Thoracic aorta (tissue), 2 donors: ENCODE results near the gene CCDC34. TPM values are rescaled to one million over a fixed set of nuclear protein-coding genes. Genes with fewer than 3 reads are reported as not detected.

Experiments
- ATAC-seq: fragments of 150-250 bp; one replicate; pipeline ENCODE4 v1.8.0; 2017; ENCODE audit warnings: low read depth; ENCODE audit not compliant: insufficient number of reproducible peaks, low FRiP score
- DNase-seq: peaks from one replicate; pipeline ENCODE4 v3.0.0-alpha.2; 2020; ENCODE audit warnings: low spot score
- H3K27ac ChIP-seq, 2 donors: fragments of 200-600 bp; sonication (generic); 1 replicate in 1 of 2; 2 replicates in 1 of 2; pipeline ENCODE4 v1.5.1; 2016; ENCODE audit warnings: mild to moderate bottlenecking in 2 of 2, moderate library complexity in 2 of 2
- H3K27me3 ChIP-seq: fragments of 200-600 bp; sonication (generic); replicated peaks from 2 replicates; pipeline ENCODE4 v1.6.0; 2016; ENCODE audit warnings: mild to moderate bottlenecking; ENCODE audit not compliant: insufficient read depth
- H3K36me3 ChIP-seq: fragments of 200-600 bp; sonication (generic); one replicate; pipeline ENCODE4 v1.5.1; 2016
- H3K4me1 ChIP-seq, 2 donors: fragments of 200-600 bp; sonication (generic); 1 replicate in 1 of 2; 2 replicates in 1 of 2; pipeline versions ENCODE4 v1.5.1 to v1.6.0; 2016; ENCODE audit warnings: low read depth in 2 of 2, mild to moderate bottlenecking in 1 of 2; ENCODE audit not compliant: control insufficient read depth in 1 of 2
- H3K4me3 ChIP-seq: fragments of 200-600 bp; sonication (generic); 2 replicates; pipeline ENCODE4 v1.5.1; 2016; ENCODE audit warnings: mild to moderate bottlenecking
- H3K9me3 ChIP-seq: fragments of 200-600 bp; sonication (generic); 2 replicates; pipeline ENCODE4 v1.5.1; 2016
- total RNA-seq, 2 donors: library from RNA; depleted of rRNA; stranded (reverse); fragments of >200 nt; gene quantifications; one replicate each; pipeline versions ENCODE4 v1.1.0 to v1.2.3, GENCODE V29; 2016
- TF ChIP-seq, protein P1 (sequence below): fragments of 200-600 bp; sonication (generic); IDR thresholded peaks from one replicate; pipeline ENCODE4 v1.5.1; 2019; ENCODE audit warnings: antibody characterized with exemption

The CCDC34 gene
- total RNA-seq, 2 donors from 2014 or later: 1.5 to 2.3 TPM

DNA sequence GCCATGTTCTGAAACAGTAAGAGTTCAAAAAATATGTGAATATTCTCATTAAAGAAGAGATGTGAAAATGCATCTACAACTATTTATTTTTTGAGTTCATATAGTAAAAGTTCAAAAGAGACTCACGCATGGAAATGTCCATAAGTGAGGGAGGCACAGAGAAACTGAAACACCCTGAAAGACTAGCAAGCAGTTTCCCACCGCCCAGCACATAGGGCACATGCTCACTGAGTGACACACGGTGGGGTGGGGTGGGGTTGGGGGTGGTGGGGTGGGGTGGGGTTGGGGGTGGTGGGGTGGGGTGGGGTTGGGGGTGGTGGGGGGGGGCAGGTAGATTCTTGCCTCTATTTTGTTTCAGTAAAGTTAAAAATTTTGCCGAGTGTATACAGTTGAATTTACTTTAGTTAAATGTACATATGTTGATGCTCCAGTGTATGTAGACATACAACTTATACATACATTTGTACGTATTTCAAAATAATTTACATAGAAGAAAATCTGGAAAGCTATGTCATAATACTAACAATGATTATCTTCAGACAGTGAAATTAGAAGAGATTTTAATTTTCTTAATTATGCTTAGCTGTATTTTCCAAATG is 6.3 kb downstream of the CCDC34 start:
- TF ChIP-seq, protein P1, sequence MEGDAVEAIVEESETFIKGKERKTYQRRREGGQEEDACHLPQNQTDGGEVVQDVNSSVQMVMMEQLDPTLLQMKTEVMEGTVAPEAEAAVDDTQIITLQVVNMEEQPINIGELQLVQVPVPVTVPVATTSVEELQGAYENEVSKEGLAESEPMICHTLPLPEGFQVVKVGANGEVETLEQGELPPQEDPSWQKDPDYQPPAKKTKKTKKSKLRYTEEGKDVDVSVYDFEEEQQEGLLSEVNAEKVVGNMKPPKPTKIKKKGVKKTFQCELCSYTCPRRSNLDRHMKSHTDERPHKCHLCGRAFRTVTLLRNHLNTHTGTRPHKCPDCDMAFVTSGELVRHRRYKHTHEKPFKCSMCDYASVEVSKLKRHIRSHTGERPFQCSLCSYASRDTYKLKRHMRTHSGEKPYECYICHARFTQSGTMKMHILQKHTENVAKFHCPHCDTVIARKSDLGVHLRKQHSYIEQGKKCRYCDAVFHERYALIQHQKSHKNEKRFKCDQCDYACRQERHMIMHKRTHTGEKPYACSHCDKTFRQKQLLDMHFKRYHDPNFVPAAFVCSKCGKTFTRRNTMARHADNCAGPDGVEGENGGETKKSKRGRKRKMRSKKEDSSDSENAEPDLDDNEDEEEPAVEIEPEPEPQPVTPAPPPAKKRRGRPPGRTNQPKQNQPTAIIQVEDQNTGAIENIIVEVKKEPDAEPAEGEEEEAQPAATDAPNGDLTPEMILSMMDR: no peak
- Histone ChIP-seq H3K4me1 (peaks cover 0 to 3% of the 10 kb centered on the region in 2 donors), H3K9me3 (no peaks in the 10 kb centered on the region), H3K27me3 (no peaks in the 10 kb centered on the region), H3K4me3 (no peak overlapping the region), H3K36me3 (no peaks in the 10 kb centered on the region), H3K27ac (no peak overlapping the region)
- ATAC-seq (no peak), DNase-seq (no peak)

DNA sequence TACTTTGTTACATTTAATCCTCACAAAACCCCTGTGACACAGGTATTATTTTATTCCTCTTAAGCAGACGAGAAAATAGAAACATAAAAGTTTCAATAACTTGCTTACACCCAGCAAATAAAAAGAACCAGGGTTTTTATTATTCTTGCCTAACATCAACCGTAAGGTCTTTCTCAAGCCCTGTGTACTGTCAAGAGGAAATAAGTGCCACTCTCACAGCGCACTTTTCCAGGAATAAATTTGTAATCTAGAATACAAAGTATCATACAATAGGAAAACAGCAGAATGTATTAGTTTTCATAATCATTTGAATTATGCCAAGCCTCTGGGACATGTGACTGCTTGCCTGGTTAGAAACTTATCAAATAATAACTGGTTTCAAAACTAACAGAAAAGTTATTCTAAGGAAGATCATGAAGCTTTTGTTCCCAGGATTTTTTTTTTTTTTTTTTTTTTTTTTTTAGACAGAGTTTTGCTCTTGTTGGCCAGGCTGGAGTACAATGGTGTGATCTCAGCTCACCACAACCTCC is 7.4 kb downstream of the CCDC34 start:
- Histone ChIP-seq H3K27ac (no peak overlapping the region), H3K27me3 (no peaks in the 10 kb centered on the region), H3K4me1 (peaks cover 4 to 7% of the 10 kb centered on the region in 2 donors), H3K9me3 (no peaks in the 10 kb centered on the region), H3K4me3 (no peak overlapping the region), H3K36me3 (no peaks in the 10 kb centered on the region)
- DNase-seq (no peak), ATAC-seq (no peak)
- TF ChIP-seq, protein P1: no peak

DNA sequence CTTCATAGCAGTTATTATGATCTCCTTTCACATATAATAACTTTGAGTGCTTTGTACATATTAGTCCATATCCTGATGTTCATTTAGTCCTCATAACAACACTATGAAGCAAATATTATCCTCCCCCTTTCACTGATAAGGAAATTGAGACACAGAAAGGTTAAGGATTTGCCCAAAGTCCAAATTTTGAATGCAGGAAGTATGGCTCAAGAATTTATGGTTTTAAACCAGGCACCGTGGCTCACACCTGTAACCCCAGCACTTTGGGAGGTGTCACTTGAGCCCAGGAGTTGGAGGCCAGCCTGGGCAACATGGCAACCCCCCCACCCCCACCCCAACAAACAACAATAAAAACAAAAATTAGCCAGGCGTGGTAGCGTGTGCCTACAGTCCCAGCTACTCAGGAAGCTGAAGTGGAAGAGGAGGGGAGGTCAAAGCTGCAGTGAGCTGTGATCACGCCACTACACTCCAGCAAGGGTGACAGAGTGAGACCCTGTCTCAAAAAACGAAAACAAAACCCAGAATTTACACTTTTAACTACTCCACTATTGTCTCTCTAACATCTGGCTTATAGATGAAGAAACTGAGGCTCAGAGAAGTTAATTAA is 8.6 kb downstream of the CCDC34 start:
- ATAC-seq (no peak), DNase-seq (no peak)
- TF ChIP-seq, protein P1: no peak
- Histone ChIP-seq H3K4me3 (no peak overlapping the region), H3K4me1 (peaks cover 14 to 17% of the 10 kb centered on the region in 2 donors), H3K9me3 (no peaks in the 10 kb centered on the region), H3K27me3 (no peaks in the 10 kb centered on the region), H3K27ac (no peak overlapping the region), H3K36me3 (no peaks in the 10 kb centered on the region)

DNA sequence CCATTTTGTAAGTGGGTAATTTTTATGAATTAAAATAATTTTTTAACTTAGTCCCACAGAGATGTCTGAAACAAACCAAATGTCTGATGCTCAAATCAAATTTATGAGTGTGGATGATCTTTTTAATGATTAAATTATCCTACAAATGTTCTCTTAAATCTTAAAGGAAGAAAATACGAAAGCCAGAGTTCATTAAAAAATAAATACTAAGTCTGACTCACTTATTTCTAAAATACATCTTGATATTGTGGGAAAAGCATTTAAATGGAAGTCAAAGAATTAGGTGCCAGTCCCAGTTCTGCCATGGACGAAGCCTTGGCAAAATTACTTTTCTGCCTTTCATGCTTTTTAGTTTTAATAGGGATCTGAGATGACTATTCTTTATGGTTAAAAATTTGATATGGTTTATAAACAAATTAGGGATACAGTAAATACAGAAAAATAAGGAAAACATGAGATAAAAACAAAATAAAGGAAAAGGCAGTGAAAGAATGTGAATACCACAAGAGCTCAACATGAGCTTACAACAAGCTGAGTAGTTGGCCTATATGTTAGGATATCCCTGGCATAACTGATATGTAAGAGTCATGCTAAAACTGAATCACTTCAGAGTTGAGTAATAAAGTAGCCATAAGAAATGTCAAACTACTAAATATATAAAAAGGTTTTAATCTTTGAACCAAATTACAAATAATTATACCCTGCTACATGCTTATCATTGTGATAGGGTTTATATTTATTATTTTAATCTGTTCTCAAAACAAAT is 9.2 kb downstream of the CCDC34 start:
- TF ChIP-seq, protein P1: no peak
- Histone ChIP-seq H3K27me3 (no peaks in the 10 kb centered on the region), H3K27ac (no peak overlapping the region), H3K36me3 (no peaks in the 10 kb centered on the region), H3K4me1 (peaks cover 14 to 17% of the 10 kb centered on the region in 2 donors), H3K4me3 (no peak overlapping the region), H3K9me3 (no peaks in the 10 kb centered on the region)
- ATAC-seq: no peak
- DNase-seq: no peak

DNA sequence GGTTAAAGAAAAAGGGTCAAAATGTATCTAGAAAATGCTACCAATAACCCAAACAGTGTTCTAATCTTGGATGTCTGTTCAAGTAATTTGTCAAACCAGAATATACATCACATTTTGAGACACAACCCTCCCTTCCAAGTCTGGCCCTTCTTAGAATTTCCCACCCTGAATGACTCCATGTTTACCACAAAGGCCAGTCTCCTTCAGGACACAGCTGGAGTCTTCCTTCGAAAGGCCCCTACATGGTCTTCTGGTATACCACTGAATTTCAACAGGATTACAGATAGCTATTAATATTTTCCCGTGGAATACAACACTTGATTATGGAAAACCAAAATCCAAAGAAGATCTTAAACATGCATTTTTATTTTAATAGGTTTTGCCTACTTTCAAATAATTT is 10.2 kb downstream of the CCDC34 start:
- Histone ChIP-seq H3K36me3 (no peaks in the 10 kb centered on the region), H3K27me3 (no peaks in the 10 kb centered on the region), H3K4me3 (no peak overlapping the region), H3K4me1 (peaks cover 17 to 20% of the 10 kb centered on the region in 2 donors), H3K27ac (no peak overlapping the region), H3K9me3 (no peaks in the 10 kb centered on the region)
- TF ChIP-seq, protein P1: no peak
- DNase-seq (no peak), ATAC-seq (no peak)
